Chondrocyte (in vitro differentiated cells): ENCODE data around the gene RPH3AL. TPM values are rescaled to one million over a fixed set of nuclear protein-coding genes. Genes with fewer than 3 reads are reported as not detected.

Experiments used
- DNase-seq: peaks from one replicate; pipeline ENCODE4 v3.0.0; 2021; ENCODE audit warnings: mixed read lengths, low spot score
- H3K27ac Mint-ChIP-seq: one replicate; pipeline ENCODE4 v1.8.0; 2021; ENCODE audit warnings: mild to moderate bottlenecking, moderate library complexity, mixed read lengths; ENCODE audit not compliant: unreplicated experiment
- H3K27me3 Mint-ChIP-seq: 2 replicates; pipeline ENCODE4 v1.8.0; 2021; ENCODE audit warnings: low read depth, mixed read lengths
- H3K36me3 Mint-ChIP-seq: 2 replicates; pipeline ENCODE4 v1.8.0; 2021; ENCODE audit warnings: low read depth, mixed read lengths
- H3K4me1 Mint-ChIP-seq: 2 replicates; pipeline ENCODE4 v1.8.0; 2021; ENCODE audit warnings: low read depth, mild to moderate bottlenecking, mixed read lengths
- H3K4me3 Mint-ChIP-seq: one replicate; pipeline ENCODE4 v1.8.0; 2021; ENCODE audit warnings: mild to moderate bottlenecking, moderate library complexity, mixed read lengths; ENCODE audit not compliant: unreplicated experiment
- H3K9me3 Mint-ChIP-seq: 2 replicates; pipeline ENCODE4 v1.8.0; 2021; ENCODE audit warnings: low read depth, mixed read lengths
- total RNA-seq: library from RNA; stranded (reverse); gene quantifications from 3 replicates; pipeline ENCODE4 v1.2.1, GENCODE V29; 2021
- TF ChIP-seq, protein P1 (sequence below): fragments of 200-600 bp; sonication (generic); IDR thresholded peaks from 2 replicates; pipeline ENCODE4 v1.5.0; 2021; ENCODE audit warnings: antibody characterized with exemption, mild to moderate bottlenecking, moderate library complexity

RPH3AL gene
- total RNA-seq, 1 donor from 2014 or later = 4.1 TPM

DNA sequence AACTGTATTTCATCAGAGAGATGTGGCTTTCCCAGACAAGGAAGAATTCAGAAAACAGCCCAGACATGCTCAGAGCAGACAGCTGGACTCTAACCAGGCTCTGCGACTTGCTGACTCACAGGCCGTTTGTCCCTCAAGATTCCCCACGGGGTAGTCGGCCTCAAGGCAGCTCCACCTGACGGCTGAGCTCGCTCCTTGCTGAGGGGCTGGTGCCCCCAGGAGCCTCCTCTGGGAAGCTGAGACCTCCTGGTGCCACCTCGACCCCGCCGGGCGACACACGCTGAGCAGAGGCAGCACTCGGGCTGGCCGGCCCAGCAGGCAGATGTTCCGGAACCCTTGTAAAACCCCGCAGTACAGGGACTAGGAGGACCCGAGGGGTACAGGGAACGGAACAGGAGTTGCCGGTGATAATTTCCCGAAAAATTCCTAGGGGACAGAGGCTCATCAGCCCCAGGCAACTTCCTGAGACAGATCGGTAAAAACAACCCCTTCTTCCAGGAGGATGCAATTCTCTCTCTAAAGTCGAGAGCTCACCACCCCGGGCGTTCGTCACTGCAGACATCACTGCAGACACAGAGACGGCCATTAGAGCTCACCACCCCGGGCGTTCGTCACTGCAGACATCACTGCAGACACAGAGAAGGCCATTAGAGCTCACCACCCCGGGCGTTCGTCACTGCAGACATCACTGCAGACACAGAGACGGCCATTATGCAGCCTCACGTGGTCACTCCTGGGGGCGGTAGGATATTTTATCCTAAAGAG lies 19.9 kb downstream of the RPH3AL start:
- H3K27me3 Mint-ChIP-seq = no peaks in the 10 kb centered on the region
- peak overlapping the region; percentile 61 for H3K4me3 Mint-ChIP-seq
- no peaks in the 10 kb centered on the region for H3K36me3 Mint-ChIP-seq
- H3K9me3 Mint-ChIP-seq = no peaks in the 10 kb centered on the region
- H3K27ac Mint-ChIP-seq = peak overlapping the region; percentile 95
- TF ChIP-seq, protein P1, sequence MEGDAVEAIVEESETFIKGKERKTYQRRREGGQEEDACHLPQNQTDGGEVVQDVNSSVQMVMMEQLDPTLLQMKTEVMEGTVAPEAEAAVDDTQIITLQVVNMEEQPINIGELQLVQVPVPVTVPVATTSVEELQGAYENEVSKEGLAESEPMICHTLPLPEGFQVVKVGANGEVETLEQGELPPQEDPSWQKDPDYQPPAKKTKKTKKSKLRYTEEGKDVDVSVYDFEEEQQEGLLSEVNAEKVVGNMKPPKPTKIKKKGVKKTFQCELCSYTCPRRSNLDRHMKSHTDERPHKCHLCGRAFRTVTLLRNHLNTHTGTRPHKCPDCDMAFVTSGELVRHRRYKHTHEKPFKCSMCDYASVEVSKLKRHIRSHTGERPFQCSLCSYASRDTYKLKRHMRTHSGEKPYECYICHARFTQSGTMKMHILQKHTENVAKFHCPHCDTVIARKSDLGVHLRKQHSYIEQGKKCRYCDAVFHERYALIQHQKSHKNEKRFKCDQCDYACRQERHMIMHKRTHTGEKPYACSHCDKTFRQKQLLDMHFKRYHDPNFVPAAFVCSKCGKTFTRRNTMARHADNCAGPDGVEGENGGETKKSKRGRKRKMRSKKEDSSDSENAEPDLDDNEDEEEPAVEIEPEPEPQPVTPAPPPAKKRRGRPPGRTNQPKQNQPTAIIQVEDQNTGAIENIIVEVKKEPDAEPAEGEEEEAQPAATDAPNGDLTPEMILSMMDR = peak; percentile 26
- peaks cover 50% of the 10 kb centered on the region for H3K4me1 Mint-ChIP-seq
- peak; percentile 89 for DNase-seq

DNA sequence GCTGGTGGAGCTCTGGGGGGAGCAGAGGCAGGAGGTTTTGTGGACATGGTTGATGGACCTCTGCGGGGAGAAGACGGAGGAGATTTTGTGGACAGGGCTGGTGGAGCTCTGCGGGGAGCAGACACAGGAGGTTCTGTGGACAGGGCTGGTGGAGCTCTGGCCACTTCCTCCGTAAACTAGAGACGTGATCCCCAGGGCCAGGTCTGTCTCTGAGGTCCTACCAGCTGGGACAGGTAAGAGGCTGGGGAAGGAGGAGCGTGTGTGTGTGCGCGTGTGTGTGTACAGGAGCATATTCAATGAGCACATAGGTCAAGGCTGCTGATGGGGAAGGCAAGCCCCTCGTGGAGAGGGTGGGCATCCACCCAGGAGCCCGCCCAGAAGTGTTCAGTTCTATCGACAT lies 20.6 kb downstream of the RPH3AL start:
- peaks cover 50% of the 10 kb centered on the region for H3K4me1 Mint-ChIP-seq
- peaks cover 3% of the 10 kb centered on the region for H3K36me3 Mint-ChIP-seq
- peak; percentile 59 for DNase-seq
- H3K4me3 Mint-ChIP-seq = peak overlapping the region; percentile 61
- TF ChIP-seq, protein P1 = no peak
- H3K27ac Mint-ChIP-seq = peak overlapping the region; percentile 95
- H3K27me3 Mint-ChIP-seq = no peaks in the 10 kb centered on the region
- H3K9me3 Mint-ChIP-seq = no peaks in the 10 kb centered on the region

DNA sequence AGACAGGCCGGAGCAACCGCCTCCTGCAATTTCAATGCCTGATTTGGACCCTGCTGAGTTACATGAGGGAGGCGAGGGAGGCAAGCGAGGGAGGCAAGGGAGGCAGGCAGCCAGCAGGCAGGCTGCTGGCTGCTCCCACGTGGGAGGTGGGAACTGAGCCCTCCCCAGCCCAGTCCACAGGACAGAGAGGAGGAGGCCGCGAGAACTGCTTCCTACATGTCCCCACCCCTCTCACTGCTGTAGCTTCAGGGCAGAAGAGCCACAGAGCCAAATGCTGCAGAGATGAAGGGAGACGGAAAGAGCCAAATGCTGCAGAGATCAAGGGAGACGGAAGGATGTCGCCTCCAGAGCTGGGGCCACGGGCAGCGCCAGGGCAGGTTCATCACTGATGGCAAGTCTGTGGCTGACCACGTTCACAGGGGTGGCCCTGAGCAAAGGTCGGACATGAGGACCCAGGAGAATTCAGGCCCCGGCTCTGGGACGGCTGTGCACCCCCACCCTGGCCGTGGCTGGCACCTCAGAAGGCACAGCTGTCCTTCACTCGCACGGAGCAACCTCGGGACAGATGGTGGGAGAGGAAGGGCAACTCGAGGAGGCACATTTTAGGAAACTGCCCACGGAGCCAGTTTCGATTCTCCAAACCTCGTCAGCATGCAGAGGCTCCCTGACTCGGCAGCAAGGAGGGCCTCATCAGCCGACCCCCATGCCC lies 21.5 kb downstream of the RPH3AL start:
- TF ChIP-seq, protein P1 = no peak
- peak overlapping the region; percentile 24 for H3K27ac Mint-ChIP-seq
- no peak overlapping the region for H3K4me3 Mint-ChIP-seq
- DNase-seq = peak; percentile 63
- H3K27me3 Mint-ChIP-seq = no peaks in the 10 kb centered on the region
- H3K36me3 Mint-ChIP-seq = peaks cover 4% of the 10 kb centered on the region
- H3K9me3 Mint-ChIP-seq = no peaks in the 10 kb centered on the region
- peaks cover 47% of the 10 kb centered on the region for H3K4me1 Mint-ChIP-seq

DNA sequence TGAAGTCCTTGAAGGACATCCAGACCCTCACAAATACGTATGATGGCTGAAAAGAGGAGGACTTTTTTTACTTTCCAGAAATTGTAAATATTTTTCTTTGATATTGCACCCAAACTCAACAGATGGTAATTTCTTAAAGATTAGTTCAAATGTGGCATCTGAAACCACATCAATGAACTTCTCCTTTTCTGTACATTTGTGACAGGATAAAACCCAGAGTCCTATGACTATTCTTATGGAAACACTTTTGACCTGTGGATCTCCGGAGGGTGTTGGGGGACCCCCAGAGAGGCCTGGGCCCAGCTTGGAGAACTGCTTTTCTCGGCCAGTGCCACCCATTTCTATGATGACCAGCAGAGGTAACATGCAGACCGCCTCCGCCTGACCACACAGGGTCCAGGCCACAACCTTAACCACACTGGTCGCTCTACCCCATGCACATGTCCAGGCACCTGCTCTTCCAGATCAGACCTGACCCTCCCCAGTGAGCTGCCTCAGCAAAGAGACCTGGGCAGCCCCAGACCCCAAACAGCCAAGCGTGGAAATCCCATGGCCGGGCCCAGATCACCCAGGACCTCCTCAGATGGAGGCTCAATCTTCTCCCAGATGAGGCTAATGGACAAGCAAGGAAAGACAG lies 22.7 kb downstream of the RPH3AL start:
- no peak overlapping the region for H3K27ac Mint-ChIP-seq
- TF ChIP-seq, protein P1 = no peak
- peaks cover 36% of the 10 kb centered on the region for H3K4me1 Mint-ChIP-seq
- peaks cover 4% of the 10 kb centered on the region for H3K36me3 Mint-ChIP-seq
- no peak overlapping the region for H3K4me3 Mint-ChIP-seq
- peak; percentile 63 for DNase-seq
- no peaks in the 10 kb centered on the region for H3K27me3 Mint-ChIP-seq
- no peaks in the 10 kb centered on the region for H3K9me3 Mint-ChIP-seq

DNA sequence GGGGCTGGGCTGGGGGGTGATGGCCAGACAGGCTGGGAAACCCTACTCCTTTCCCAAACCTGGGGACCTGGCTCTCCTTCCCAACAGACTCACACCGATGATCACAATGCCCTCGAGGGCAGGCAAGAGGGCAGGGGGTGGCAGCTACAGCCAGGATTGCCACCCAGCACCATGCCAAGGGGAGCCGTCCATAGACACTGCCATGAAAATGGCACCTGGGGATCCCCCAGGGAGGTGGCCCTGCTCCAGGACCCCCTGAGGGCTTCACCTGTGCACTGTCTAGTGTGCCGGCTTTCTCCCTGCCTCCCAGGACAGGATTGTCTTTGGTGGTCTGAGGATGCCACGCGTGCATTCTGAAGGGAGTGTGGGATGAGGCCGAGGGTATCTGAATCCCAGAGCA lies 24.6 kb downstream of the RPH3AL start:
- H3K36me3 Mint-ChIP-seq = peaks cover 4% of the 10 kb centered on the region
- no peak overlapping the region for H3K27ac Mint-ChIP-seq
- H3K9me3 Mint-ChIP-seq = no peaks in the 10 kb centered on the region
- DNase-seq = peak; percentile 59
- H3K4me3 Mint-ChIP-seq = no peak overlapping the region
- TF ChIP-seq, protein P1 = no peak
- peaks cover under 1% of the 10 kb centered on the region for H3K27me3 Mint-ChIP-seq
- peaks cover 21% of the 10 kb centered on the region for H3K4me1 Mint-ChIP-seq
